Panc1 (cell line): ENCODE results near the gene ARX.

Source experiments
- CTCF ChIP-seq: fragments of 450-650 bp; IDR thresholded peaks from 2 replicates; pipeline ENCODE4 v1.5.1; 2017; ENCODE audit warnings: mild to moderate bottlenecking
- REST ChIP-seq, 2 experiments: IDR thresholded peaks; 2 replicates each; pipeline ENCODE4 v1.6.1; 2011 to 2012; ENCODE audit warnings: low read depth in 2 of 2, control low read depth in 1 of 2, low read length in 1 of 2, mild to moderate bottlenecking in 1 of 2, moderate library complexity in 1 of 2; ENCODE audit not compliant: insufficient read depth in 1 of 2
- SIN3A ChIP-seq: IDR thresholded peaks from 2 replicates; pipeline ENCODE4 v1.6.1; 2012; ENCODE audit warnings: low read depth, mild to moderate bottlenecking, low read length, moderate library complexity, borderline replicate concordance; ENCODE audit not compliant: insufficient read depth
- TCF7L2 ChIP-seq: IDR thresholded peaks from 2 replicates; pipeline ENCODE4 v1.6.1; 2011; ENCODE audit warnings: mild to moderate bottlenecking, low read depth, low read length, inconsistent platforms

- no peak for TF ChIP-seq SIN3A
- TF ChIP-seq CTCF = no peak
- no peak for TF ChIP-seq TCF7L2
- TF ChIP-seq REST (IDR thresholded peaks at IDR 0.05; ENCODE audit: insufficient read depth in 1 of 2, low read depth in 2 of 2, low read length in 1 of 2) = no peak
Measured at GRCh38 chrX:25025615-25026014, 9.8 kb upstream of the ARX start.
